Neural progenitor cell (in vitro differentiated cells): Measurements from ENCODE around the gene BRI3BP.

Experiments used
- CTCF ChIP-seq: fragments of 200-600 bp; sonication (generic); IDR thresholded peaks from 2 replicates; pipeline ENCODE4 v1.5.1; 2017; ENCODE audit warnings: antibody characterized with exemption, mild to moderate bottlenecking
- EZH2 ChIP-seq: fragments of 200-600 bp; sonication (generic); IDR thresholded peaks from 2 replicates; pipeline ENCODE4 v1.6.1; 2017; ENCODE audit warnings: antibody characterized with exemption, mild to moderate bottlenecking, moderate library complexity

DNA sequence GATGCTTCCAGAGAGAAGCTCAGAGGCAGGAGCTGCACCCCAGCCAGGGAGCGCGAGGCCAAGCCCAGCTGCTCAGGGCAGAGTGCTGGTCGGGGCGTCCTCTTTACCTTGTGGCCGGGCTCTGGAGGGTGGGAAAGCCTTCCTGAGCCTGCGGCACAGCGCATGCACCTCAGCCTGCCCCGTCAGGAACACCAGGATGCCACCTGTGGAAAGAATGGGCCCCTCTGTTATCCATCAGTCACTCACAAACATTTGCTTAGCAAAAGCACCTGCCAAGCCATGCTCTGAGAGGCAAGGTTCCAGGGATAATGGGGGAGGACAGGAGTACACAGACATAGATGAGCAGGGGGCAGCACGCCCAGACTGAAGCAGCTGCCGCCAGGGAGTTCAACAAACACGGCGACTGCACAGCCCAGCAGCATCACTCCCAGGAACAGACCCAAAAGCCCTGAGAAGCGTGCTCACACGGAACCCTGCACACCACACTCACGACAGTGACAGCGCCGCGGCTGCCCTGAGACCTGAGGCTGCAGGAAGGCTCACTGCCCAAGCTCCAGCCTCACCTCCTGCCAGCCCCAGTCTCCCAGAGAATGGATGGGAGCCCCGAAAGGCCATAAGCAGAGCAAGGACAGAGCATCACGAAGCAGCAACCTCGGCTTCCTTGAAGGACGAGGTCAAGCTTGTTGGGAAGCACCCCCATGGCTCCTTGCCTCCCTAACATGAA, 26.3 kb upstream of the BRI3BP start:
- TF ChIP-seq CTCF (no peak), EZH2 (no peak)
